Large intestine (tissue), 3 donors: ENCODE results near the gene THSD7B. TPM values are rescaled to one million over a fixed set of nuclear protein-coding genes. Genes with fewer than 3 reads are reported as not detected.

Experiments used
- DNase-seq, 2 donors: peaks; one replicate each; pipeline versions ENCODE4 v3.0.0 to v3.0.0-alpha.2; 2013
- H3K27ac ChIP-seq: one replicate; pipeline ENCODE4 v1.5.1; 2013; ENCODE audit warnings: low read length
- H3K27me3 ChIP-seq: 2 replicates; pipeline ENCODE4 v1.6.1; 2013; ENCODE audit warnings: low read length; ENCODE audit not compliant: control insufficient read depth, insufficient read depth
- H3K36me3 ChIP-seq: 2 replicates; pipeline ENCODE4 v1.6.1; 2013; ENCODE audit warnings: low read length; ENCODE audit not compliant: control insufficient read depth, insufficient read depth
- H3K4me1 ChIP-seq: one replicate; pipeline ENCODE4 v1.6.1; 2013; ENCODE audit warnings: low read length; ENCODE audit not compliant: control insufficient read depth, insufficient read depth
- H3K4me3 ChIP-seq: one replicate; pipeline ENCODE4 v1.5.1; 2013; ENCODE audit warnings: low read length
- H3K9me3 ChIP-seq: one replicate; pipeline ENCODE4 v1.6.1; 2013; ENCODE audit warnings: mild to moderate bottlenecking, low read depth, low read length, moderate library complexity; ENCODE audit not compliant: control insufficient read depth
- WGBS: methylation state at CpG from one replicate; pipeline ENCODE4 v1.1.5; 2013; ENCODE audit warnings: low lambda C conversion rate; ENCODE audit not compliant: insufficient coverage; 5-methylcytosine and 5-hydroxymethylcytosine counted together
- polyA plus RNA-seq: library from polyadenylated mRNA; unstranded; fragments of 120-200 nt; gene quantifications from one replicate; pipeline ENCODE4 v1.2.1, GENCODE V29; 2013

The THSD7B gene
- polyA plus RNA-seq, 1 donor, result 2.2 TPM

DNA sequence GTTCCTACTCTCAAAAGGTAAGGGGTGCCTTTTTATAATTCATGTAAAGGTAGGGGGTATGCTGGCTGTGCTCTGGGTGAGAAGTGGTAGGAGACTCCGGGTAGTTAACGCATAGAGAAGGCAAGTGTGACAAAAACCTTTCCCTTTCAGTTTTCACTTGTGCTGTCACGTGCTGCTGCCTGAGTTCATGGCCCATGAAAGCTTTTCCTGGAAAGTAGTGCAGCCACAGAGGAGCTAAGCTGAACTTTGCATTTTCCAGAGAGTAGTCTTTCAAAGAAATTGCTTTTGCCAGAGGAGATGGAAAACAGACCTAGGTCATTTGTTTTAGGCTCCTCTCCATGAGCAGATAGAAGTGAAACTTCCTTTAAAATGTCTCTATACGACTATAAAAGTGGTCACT, 44.7 kb downstream of the THSD7B start:
- DNase-seq, result no peak
- H3K27me3 ChIP-seq, result no peaks in the 10 kb centered on the region
- H3K36me3 ChIP-seq, result no peaks in the 10 kb centered on the region
- WGBS, result no CpG with 5 or more reads among the region's 4 CpGs
- no peak overlapping the region for H3K4me3 ChIP-seq
- no peaks in the 10 kb centered on the region for H3K4me1 ChIP-seq
- H3K9me3 ChIP-seq, result no peaks in the 10 kb centered on the region
- H3K27ac ChIP-seq, result no peak overlapping the region

DNA sequence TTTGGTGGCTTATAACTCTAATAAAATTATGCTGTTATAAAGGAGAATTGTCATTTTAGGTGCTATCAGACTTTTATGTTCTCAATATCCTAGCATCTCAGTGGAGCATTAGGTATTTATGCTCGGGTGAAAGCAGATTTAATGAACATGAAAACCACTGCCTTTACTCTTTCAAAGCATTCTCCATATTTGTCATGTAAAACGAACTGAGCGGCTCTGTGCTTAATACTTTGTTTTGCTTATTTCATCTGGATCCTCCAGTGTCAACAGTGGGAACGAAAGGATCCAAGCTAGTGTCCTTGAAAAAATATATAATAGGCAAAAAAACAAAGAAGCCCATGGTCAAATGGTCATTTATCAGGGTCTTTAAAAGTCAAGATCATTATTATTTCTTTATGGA, 53.5 kb downstream of the THSD7B start:
- no peaks in the 10 kb centered on the region for H3K36me3 ChIP-seq
- H3K4me1 ChIP-seq, result no peaks in the 10 kb centered on the region
- no peak overlapping the region for H3K4me3 ChIP-seq
- H3K9me3 ChIP-seq, result no peaks in the 10 kb centered on the region
- no peak for DNase-seq
- H3K27ac ChIP-seq, result no peak overlapping the region
- no peaks in the 10 kb centered on the region for H3K27me3 ChIP-seq
- no CpG with 5 or more reads among the region's 4 CpGs for WGBS

DNA sequence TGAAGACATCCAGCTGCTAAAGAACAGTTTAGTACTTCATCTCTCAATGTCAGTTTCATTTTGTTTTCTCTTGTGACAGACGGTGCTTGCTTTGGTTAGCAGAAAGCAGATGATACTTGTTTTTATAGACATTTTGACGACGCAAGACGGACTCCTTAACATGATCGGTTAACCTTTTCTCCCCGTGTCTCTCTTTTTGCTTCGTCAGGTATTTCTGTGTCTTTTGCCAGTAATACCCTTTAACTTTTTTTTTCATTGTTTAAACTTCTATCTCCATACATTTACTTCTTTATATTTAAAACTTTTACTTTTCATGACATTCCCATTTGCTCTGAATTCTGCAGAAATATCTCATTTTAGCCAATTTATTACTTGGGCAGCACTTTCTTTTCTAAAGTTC, 57.9 kb downstream of the THSD7B start:
- H3K9me3 ChIP-seq, result no peaks in the 10 kb centered on the region
- no peak overlapping the region for H3K4me3 ChIP-seq
- DNase-seq, result no peak
- H3K27me3 ChIP-seq, result no peaks in the 10 kb centered on the region
- H3K36me3 ChIP-seq, result no peaks in the 10 kb centered on the region
- 84% methylated on average over 4 of the region's 7 CpGs for WGBS
- H3K27ac ChIP-seq, result no peak overlapping the region
- no peaks in the 10 kb centered on the region for H3K4me1 ChIP-seq

DNA sequence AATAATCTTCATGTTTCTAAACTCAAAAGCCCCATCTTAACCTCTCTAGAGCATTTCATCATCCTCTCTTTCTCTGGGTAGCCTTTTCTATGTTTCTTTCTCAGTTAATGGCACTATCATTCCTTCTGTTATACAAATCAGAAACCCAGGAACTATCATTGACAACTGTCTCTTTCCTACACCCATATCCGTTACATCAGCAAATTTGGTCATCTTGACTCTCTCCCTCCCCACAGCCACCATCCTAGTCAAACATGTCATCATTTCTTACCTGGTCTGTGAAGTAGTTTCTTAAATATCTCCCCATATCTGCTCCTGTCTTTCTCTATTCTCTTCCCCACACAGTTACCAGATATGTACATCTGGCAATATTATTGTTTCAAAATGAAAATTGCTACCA, 62.8 kb downstream of the THSD7B start:
- no peaks in the 10 kb centered on the region for H3K27me3 ChIP-seq
- WGBS, result no CpG with 5 or more reads among the region's 1 CpG

DNA sequence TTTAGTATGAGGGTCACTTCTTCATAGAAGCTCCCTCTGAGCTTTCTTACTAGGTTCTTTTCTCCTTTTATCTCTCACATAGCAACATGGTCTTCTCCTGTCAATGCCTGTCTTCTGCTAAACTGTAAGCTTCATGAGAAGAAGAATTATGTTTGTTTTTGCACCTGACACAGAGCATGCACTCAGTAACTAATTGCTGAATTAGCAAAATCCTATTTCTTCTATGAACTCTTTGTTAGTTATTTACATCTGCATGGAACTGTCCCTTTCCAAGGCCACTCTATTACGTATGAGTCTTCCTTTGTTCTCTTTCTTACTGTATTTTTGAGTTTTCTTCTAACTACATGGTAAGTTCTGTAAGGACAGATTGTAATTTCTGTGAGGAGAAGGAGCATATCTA, 63.4 kb downstream of the THSD7B start:
- no peak overlapping the region for H3K4me3 ChIP-seq
- H3K27me3 ChIP-seq, result no peaks in the 10 kb centered on the region
- no peaks in the 10 kb centered on the region for H3K4me1 ChIP-seq
- WGBS, result no CpG with 5 or more reads among the region's 1 CpG
- H3K36me3 ChIP-seq, result no peaks in the 10 kb centered on the region
- DNase-seq, result no peak
- H3K9me3 ChIP-seq, result no peaks in the 10 kb centered on the region
- H3K27ac ChIP-seq, result no peak overlapping the region

More for the DNA sequence above, 62.8 kb downstream of the THSD7B start:
- Histone ChIP-seq H3K4me3 (no peak overlapping the region), H3K9me3 (no peaks in the 10 kb centered on the region), H3K4me1 (no peaks in the 10 kb centered on the region), H3K27ac (no peak overlapping the region), H3K36me3 (no peaks in the 10 kb centered on the region)
- no peak for DNase-seq

DNA sequence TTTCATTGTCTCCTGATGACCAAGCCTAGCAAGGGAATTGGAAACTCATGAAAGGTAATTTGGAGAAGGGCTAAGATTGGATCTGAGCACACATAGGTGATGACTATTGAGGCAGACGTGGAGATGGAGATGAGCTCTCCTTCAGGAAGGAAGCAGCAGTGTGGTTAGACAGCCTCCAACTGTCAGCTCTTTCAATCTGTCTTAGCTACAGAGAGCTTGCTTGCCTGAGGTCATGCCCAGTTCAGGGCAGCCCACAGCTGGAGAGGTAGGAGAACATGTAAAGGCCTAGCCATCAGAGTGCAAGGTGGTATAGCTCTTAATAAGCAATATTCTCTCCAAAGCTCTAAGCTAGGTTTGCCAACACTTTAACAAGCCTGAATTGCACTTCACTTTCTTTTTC, 79.2 kb downstream of the THSD7B start:
- no peak overlapping the region for H3K27ac ChIP-seq
- H3K4me1 ChIP-seq, result no peaks in the 10 kb centered on the region
- no peak overlapping the region for H3K4me3 ChIP-seq
- no peaks in the 10 kb centered on the region for H3K27me3 ChIP-seq
- WGBS, result no CpG with 5 or more reads among the region's 1 CpG
- no peaks in the 10 kb centered on the region for H3K36me3 ChIP-seq
- no peaks in the 10 kb centered on the region for H3K9me3 ChIP-seq
- DNase-seq, result no peak

DNA sequence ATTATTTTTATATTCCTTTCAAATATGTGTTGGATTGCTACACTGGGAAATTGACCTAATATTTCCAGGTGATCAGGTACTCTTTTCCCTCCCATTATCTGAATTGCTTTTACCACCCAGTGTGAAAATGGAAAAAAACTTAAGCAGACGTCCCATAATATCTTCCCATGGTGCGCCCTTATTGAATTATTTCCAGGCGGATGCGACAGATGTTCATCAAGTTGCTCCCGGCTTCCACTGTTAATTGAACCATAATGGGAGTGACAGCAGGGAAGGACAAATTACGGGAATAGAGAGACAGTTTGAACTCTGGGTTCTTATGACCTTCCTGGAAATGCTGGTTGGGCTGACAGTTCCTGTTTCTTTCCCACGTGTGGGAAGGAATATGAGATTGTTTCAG, 93.3 kb downstream of the THSD7B start:
- DNase-seq, result no peak
- Histone ChIP-seq H3K4me1 (no peaks in the 10 kb centered on the region), H3K4me3 (no peak overlapping the region), H3K36me3 (no peaks in the 10 kb centered on the region), H3K9me3 (no peaks in the 10 kb centered on the region), H3K27me3 (no peaks in the 10 kb centered on the region), H3K27ac (no peak overlapping the region)
- 70% methylated on average over 4 of the region's 7 CpGs for WGBS

DNA sequence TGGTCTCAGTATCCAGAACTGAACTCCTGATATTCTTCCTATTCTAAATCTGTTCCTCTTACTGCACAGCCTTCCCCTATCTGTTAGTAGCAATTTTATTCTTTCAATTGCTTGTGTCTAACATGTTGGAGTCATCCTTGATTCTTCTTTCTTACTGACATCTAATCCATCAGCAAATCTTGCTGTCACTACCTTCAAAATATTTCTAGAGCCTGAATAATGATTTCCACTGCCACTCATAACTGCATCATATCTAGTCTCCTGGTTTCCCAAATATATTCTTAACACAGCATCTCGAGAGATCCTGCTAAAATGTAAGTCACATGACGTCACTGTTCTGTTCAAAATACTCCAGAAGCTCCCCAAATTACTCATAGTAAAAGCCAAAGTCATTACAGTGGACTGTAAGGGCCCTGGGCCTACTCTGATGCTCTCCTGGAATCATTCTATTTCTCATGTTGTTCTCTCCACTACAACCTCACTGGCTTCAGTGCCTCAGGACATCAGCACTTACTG, 95.2 kb downstream of the THSD7B start:
- H3K4me3 ChIP-seq, result no peak overlapping the region
- H3K9me3 ChIP-seq, result no peaks in the 10 kb centered on the region
- WGBS, result 80% methylated on average over 1 of the region's 2 CpGs

DNA sequence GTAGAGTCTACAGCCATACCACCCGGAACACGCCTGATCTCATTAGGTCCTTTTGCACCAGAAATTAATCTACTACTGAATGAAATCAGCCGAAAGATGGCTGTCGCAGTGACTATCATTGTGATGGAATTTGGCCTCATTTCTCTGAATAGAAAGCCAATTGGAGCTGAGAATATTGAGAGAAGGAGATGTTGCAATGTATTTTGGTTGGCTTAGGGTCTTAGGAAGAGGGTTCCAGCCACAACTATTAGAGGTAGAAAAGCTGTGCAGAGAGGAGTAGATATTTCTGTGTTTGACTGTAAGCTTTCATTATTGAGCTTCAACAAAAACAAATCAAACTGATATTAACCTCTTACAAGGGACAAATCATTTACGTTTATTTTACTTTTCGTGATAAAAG, 98.1 kb downstream of the THSD7B start:
- no peaks in the 10 kb centered on the region for H3K36me3 ChIP-seq
- no peak overlapping the region for H3K4me3 ChIP-seq
- H3K27me3 ChIP-seq, result no peaks in the 10 kb centered on the region
- no peaks in the 10 kb centered on the region for H3K9me3 ChIP-seq
- whole genome bisulfite sequencing, result 86% methylated on average over 1 of the region's 6 CpGs
- DNase-seq, result no peak
- H3K27ac ChIP-seq, result no peak overlapping the region
- H3K4me1 ChIP-seq, result no peaks in the 10 kb centered on the region

More for the DNA sequence above, 95.2 kb downstream of the THSD7B start:
- no peaks in the 10 kb centered on the region for H3K27me3 ChIP-seq
- H3K27ac ChIP-seq, result no peak overlapping the region
- no peaks in the 10 kb centered on the region for H3K36me3 ChIP-seq
- no peak for DNase-seq
- H3K4me1 ChIP-seq, result no peaks in the 10 kb centered on the region

DNA sequence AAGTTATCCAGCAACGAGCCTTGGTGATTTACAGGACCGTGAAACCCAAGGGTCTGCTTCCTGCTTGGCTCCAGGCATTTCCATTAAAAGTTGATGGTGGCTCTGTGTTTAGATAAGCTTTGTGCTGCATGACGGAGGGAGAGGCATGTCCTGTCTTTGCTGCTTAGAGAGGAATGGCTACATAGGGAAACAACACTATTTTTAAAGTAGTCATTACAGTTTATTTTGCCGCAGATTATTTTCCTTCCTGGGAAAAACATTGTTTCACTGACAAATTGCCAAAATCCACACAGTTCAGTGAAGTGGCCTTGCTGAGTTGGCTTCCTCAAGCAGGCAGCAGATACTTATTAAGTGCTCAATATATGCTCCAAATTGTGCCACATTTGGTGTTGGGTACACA, 98.5 kb downstream of the THSD7B start:
- H3K9me3 ChIP-seq, result no peaks in the 10 kb centered on the region
- DNase-seq, result no peak
- H3K27me3 ChIP-seq, result no peaks in the 10 kb centered on the region
- no peak overlapping the region for H3K4me3 ChIP-seq
- 83% methylated on average over 1 of the region's 4 CpGs for WGBS
- H3K4me1 ChIP-seq, result no peaks in the 10 kb centered on the region
- H3K36me3 ChIP-seq, result no peaks in the 10 kb centered on the region
- no peak overlapping the region for H3K27ac ChIP-seq

DNA sequence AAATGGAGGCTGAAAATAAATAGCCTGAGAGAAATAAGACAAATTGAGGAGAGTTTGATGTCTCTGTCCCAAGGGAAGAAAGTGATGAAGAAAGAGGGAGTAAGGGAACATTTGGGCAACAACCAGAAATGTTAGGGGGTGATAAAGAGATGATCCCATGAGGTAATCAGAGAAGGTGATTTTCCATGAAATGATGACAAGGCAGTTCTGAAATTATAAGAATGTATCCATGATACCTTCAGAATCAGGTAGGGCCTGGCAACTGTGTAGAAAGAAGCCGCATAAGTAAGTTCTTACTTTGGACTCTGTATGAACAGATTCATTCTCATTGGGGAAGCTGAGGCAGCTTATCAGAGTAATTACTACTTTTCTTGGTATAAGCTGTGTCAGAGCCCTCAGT, 106.1 kb downstream of the THSD7B start:
- no peaks in the 10 kb centered on the region for H3K36me3 ChIP-seq
- H3K4me1 ChIP-seq, result no peaks in the 10 kb centered on the region
- H3K4me3 ChIP-seq, result no peak overlapping the region
- no peaks in the 10 kb centered on the region for H3K9me3 ChIP-seq
- 100% methylated on average over 1 of the region's 1 CpG for WGBS
- H3K27ac ChIP-seq, result no peak overlapping the region
- no peak for DNase-seq
- H3K27me3 ChIP-seq, result no peaks in the 10 kb centered on the region
